Peyer's patch (tissue), 4 donors: Measurements from ENCODE around the gene AUP1.

Experiments
- CTCF ChIP-seq, 6 experiments: fragments of 450-650 bp in 4 of 6; fragments of 200-600 bp in 2 of 6; sonication (generic) in 1 of 6; IDR thresholded peaks; one replicate each; pipeline ENCODE4 v1.5.1; 2017 to 2019; ENCODE audit warnings: antibody characterized with exemption in 6 of 6, mild to moderate bottlenecking in 3 of 6, moderate library complexity in 1 of 6
- POLR2A ChIP-seq, 2 donors: fragments of 450-650 bp; IDR thresholded peaks; one replicate each; pipeline ENCODE4 v1.5.1; 2017; ENCODE audit warnings: antibody characterized with exemption in 2 of 2, mild to moderate bottlenecking in 2 of 2, moderate library complexity in 2 of 2

- no peak for TF ChIP-seq CTCF (IDR thresholded peaks at IDR 0.05)
- TF ChIP-seq POLR2A (IDR thresholded peaks at IDR 0.05) = no peak
Observed at GRCh38 chr2:74511104-74511989, 18.2 kb downstream of the AUP1 start.
